ENCODE results near the gene MEF2D.

GRCh38 chr1:156522443-156522970 is 21.9 kb upstream of the MEF2D start:
- TF ChIP-seq CTCF (IDR thresholded peaks at IDR 0.05; ENCODE audit: insufficient read depth, low read length) (no peak), SPI1 (IDR thresholded peaks at IDR 0.05; ENCODE audit: borderline replicate concordance, low read depth) (no peak), REST (IDR thresholded peaks at IDR 0.05; ENCODE audit: insufficient replicate concordance, low read depth) (no peak)

Measured in HL-60 (cell line).